Stimulated activated CD4-positive, alpha-beta T cell treated with anti-CD3 and anti-CD28 coated beads, Interleukin-15, amount 100 ng/mL, for 48 hours (primary cell): ENCODE data around the gene TSC2.
"Not testable (repeated sequence)": the region's sequence is repeated elsewhere in the genome, so short reads cannot be mapped to it uniquely, and the experiment has no call there.

ENCODE experiments used
- DNase-seq, 2 donors: peaks; one replicate each; pipeline ENCODE4 v3.0.0-alpha.2; 2020; ENCODE audit warnings: low read depth in 2 of 2

Gene TSC2

GRCh38 chr16:2009791-2010510, 37.8 kb upstream of the TSC2 start, which contains the start of gene ZNF598:
TSS of gene ZNF598 (minus strand) at chr16:2009821.
- DNase-seq, result peak; percentile 56 to 69

- not testable (repeated sequence) for DNase-seq
Observed at GRCh38 chr16:2011726-2012125, 36.1 kb upstream of the TSC2 start.

GRCh38 chr16:2013527-2013926, 34.3 kb upstream of the TSC2 start:
- no peak for DNase-seq

GRCh38 chr16:2015117-2015946, 32.5 kb upstream of the TSC2 start:
- no peak for DNase-seq

GRCh38 chr16:2015947-2016208, 31.9 kb upstream of the TSC2 start:
- no peak for DNase-seq

DNA sequence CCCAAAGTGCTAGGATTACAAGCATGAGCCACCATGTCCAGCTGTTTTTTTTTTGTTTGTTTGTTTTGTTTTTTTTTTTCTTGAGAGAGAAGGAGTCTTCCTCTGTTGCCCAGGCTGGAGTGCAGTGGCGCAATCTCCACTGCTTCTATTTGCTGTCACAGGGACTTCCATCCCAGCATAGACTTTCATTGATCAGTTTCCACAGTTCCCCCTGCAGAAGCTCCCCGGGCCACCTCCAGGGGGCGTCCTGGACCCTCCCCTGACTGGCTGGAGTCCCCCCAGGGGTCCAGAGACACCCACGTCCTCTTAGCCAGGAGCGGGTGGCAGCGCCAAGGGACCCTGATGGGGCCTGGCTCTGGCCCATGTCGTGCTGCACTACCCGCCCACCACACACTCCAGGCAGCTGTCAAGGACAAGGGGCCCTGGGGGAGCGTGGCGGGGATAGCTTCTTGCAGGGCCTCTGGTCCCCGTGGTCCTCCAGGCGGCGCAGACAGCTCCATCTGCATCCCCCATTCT, 31.3 kb upstream of the TSC2 start:
- DNase-seq, result no peak

DNA sequence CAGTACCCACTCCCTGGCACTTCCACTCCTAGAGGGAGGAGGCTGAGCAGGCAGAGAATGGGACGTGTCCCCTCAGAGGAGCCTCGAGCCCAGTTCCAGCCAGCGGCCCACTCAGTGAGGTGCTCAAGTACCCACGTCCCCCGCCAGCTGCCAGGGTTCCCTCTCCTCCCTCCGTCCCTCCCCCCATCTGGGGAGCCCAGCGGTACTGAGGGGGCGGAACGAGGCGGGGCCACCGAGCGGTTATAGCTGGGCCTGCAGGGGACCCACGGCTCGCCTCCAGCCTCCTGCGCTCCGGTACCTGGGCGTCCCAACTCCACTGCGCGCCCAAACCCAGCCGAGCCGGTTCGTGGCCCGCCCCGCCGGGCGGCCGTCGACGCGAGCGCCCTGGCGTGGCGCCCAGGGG, 28.3 kb upstream of the TSC2 start, which contains the start of gene NPW:
Gene NPW (plus strand): TSS at position 268 of the 403 bp plus-strand sequence.
- DNase-seq, result no peak

- no peak for DNase-seq
Observed at GRCh38 chr16:2019921-2020831, 27.6 kb upstream of the TSC2 start.

GRCh38 chr16:2022723-2023091, 25.1 kb upstream of the TSC2 start:
- no peak for DNase-seq

DNA sequence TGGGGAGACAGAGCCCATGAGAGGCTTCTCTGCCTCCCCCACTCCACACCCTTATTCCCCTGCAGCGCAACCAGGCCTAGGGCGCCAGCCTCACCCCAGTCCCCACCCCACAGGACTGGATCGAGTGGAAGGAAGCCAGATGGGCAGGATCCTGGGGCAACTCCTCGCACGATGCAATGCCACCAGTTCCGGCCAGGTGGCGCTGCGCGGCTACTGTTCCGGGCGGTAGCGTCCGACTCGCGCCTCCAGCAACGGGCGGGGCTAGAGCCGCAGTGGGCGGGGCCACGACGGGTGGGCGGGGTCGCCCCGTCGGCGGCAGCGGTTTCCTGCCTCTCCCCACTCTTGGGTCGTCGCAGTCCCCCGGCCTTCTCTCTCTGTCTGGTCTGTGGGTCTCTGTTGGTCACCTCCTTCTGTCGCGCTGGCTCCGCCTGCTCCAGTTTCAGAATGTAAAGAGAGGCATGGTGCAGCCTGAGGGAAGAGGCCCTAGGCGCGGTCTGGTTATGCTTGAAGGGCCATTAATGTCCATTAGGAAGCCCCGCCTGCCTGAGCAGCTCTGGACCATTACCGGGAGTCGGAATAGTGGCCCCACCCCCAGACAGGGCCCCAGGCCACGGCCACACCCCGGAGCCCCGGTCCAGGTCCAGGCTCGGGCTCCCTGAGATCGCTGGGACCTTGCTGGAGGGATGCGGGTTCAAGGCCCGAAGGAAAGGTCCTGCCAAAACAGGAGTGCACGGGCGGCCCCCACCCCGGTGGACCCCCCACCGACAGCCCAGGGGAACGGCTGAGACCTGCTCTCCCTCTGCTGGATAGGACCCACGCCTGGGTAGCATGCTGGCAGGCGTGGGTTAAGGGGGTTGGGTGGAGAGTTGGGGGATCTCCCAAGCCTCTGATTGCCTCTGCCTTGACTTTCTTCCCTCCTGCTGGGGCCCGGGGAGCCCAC, 24.4 kb upstream of the TSC2 start:
- peak; percentile 85 to 94 for DNase-seq

DNA sequence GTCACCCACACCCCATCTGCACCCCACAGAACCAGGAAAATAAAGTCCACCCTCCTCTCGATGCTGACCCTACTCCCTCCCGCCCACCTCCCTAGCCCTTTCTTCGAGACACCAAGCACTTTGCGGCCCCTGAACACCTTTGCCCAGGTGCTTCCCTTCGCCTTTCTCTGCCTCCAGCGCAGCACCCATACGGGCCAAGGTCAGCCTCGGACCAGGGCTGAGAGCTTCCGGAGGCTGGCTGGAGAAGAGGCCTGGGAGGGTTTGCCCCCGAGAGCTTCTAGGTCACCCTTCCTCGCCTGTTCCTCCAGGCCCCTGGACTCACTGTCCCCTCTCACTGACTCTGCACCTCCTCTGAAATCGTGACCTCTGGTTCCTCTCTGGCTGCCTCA, 23.8 kb upstream of the TSC2 start:
- DNase-seq, result no peak

GRCh38 chr16:2025251-2025650, 22.5 kb upstream of the TSC2 start:
- DNase-seq, result no peak

GRCh38 chr16:2025878-2026460, 21.8 kb upstream of the TSC2 start:
- DNase-seq, result no peak

GRCh38 chr16:2026461-2027023, 21.2 kb upstream of the TSC2 start, which contains the start of gene NHERF2:
TSS of gene NHERF2 (plus strand) at chr16:2026902. CDS start at chr16:2027006, 104 bp downstream.
- DNase-seq, result no peak

GRCh38 chr16:2027024-2028010, 20.5 kb upstream of the TSC2 start:
- DNase-seq, result no peak

GRCh38 chr16:2028146-2028545, 19.6 kb upstream of the TSC2 start:
- DNase-seq, result no peak

- no peak for DNase-seq
Observed at GRCh38 chr16:2028620-2029220, 19.1 kb upstream of the TSC2 start.

DNA sequence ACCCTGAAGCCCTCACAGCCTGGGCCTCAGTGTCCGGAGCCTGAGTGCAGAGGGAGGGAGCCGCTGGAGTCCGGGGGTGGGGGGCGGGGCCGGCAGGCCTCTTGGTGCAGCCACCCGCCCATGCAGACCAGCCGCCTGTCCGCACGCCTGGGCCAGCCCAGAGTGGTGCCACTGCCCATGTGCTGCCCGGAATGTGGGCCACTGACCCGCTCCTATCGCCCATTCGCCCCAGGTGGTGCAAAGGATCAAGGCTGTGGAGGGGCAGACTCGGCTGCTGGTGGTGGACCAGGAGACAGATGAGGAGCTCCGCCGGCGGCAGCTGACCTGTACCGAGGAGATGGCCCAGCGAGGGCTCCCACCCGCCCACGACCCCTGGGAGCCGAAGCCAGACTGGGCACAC, 18.4 kb upstream of the TSC2 start:
- DNase-seq, result no peak
